Ureter (tissue), 1 donor: ENCODE data around the gene ELL. TPM values are rescaled to one million over a fixed set of nuclear protein-coding genes. Genes with fewer than 3 reads are reported as not detected.

ENCODE experiments used
- DNase-seq: peaks from one replicate; pipeline ENCODE4 v3.0.0-alpha.2; 2020; ENCODE audit warnings: low spot score
- total RNA-seq: library from RNA; stranded (reverse); gene quantifications from one replicate; pipeline ENCODE4 v1.2.4, GENCODE V29; 2023
- donor health status: DM: yes; HTN: yes; CAD: no.

Gene ELL
- total RNA-seq, 1 donor from 2014 or later: 29.2 TPM

- no peak for DNase-seq
Observed at GRCh38 chr19:18504886-18505610, 16.8 kb downstream of the ELL start.

- DNase-seq: no peak
Observed at GRCh38 chr19:18503971-18504885, 17.6 kb downstream of the ELL start.

- DNase-seq: no peak
Observed at GRCh38 chr19:18503337-18503970, 18.4 kb downstream of the ELL start.

- DNase-seq: no peak
Observed at GRCh38 chr19:18502638-18503294, 19.1 kb downstream of the ELL start.

GRCh38 chr19:18502246-18502637 lies 19.6 kb downstream of the ELL start:
- no peak for DNase-seq

- no peak for DNase-seq
Observed at GRCh38 chr19:18501832-18502231, 20.0 kb downstream of the ELL start.

GRCh38 chr19:18501351-18501750 lies 20.5 kb downstream of the ELL start:
- no peak for DNase-seq

- no peak for DNase-seq
Observed at GRCh38 chr19:18500799-18501198, 21.1 kb downstream of the ELL start.

- no peak for DNase-seq
Observed at GRCh38 chr19:18500376-18500775, 21.5 kb downstream of the ELL start.

- DNase-seq: no peak
Observed at GRCh38 chr19:18499055-18499775, 22.7 kb downstream of the ELL start.

GRCh38 chr19:18496980-18497256 lies 25.0 kb downstream of the ELL start:
- DNase-seq: no peak

GRCh38 chr19:18496167-18496979 lies 25.5 kb downstream of the ELL start:
- no peak for DNase-seq

- no peak for DNase-seq
Observed at GRCh38 chr19:18495204-18495911, 26.5 kb downstream of the ELL start.

GRCh38 chr19:18494267-18494607 lies 27.6 kb downstream of the ELL start:
- no peak for DNase-seq

- DNase-seq: no peak
Observed at GRCh38 chr19:18493440-18494266, 28.2 kb downstream of the ELL start.

- DNase-seq: no peak
Observed at GRCh38 chr19:18491995-18492953, 29.6 kb downstream of the ELL start.

- DNase-seq: no peak
Observed at GRCh38 chr19:18490728-18491127, 31.1 kb downstream of the ELL start.

- DNase-seq: no peak
Observed at GRCh38 chr19:18489627-18490184, 32.2 kb downstream of the ELL start.
